ENCODE measurements around the gene TNFRSF19. TPM values are rescaled to one million over a fixed set of nuclear protein-coding genes. Genes with fewer than 3 reads are reported as not detected.

TNFRSF19 gene
- total and polyA plus RNA-seq, 10 of the 15 experiments (the other 5 are each of a cell fraction or from before 2014, with no cell fraction given): 16.4 to 46.2 (median 35.4) TPM

DNA sequence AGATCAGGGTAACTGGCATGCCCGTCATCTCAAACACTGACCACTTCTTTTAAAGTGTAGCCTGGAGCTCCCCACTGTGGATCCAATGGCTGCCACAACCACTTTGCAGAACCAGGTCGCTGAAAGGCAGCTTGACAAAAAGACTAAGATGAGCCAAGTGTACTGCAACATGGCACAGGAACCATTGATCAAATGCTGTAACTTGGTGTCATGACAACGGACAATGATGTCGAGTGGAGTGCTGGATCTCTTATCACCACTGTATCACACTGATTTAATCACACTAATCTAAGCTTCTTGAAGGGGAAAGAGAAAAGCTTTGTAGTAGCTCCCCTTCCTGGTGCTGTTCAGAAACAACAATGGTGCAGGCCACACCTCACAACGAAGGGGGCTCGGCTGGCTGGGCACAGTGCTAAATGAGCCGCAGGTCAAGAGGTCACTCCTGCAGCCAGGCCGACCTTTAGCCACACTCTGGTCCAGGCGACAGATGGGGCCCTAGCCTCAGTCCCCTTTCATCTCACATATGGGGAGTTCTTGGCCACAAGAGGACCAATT is 2.2 kb upstream of the TNFRSF19 start (continued):
- TF ChIP-seq, protein P1, sequence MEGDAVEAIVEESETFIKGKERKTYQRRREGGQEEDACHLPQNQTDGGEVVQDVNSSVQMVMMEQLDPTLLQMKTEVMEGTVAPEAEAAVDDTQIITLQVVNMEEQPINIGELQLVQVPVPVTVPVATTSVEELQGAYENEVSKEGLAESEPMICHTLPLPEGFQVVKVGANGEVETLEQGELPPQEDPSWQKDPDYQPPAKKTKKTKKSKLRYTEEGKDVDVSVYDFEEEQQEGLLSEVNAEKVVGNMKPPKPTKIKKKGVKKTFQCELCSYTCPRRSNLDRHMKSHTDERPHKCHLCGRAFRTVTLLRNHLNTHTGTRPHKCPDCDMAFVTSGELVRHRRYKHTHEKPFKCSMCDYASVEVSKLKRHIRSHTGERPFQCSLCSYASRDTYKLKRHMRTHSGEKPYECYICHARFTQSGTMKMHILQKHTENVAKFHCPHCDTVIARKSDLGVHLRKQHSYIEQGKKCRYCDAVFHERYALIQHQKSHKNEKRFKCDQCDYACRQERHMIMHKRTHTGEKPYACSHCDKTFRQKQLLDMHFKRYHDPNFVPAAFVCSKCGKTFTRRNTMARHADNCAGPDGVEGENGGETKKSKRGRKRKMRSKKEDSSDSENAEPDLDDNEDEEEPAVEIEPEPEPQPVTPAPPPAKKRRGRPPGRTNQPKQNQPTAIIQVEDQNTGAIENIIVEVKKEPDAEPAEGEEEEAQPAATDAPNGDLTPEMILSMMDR (IDR thresholded peaks at IDR 0.05 in 2 of 3, conservative IDR thresholded peaks at IDR 0.05 in 1 of 3; ENCODE audit: control insufficient read depth in 2 of 3, extremely low read depth in 1 of 3, insufficient read depth in 1 of 3, low read depth in 3 of 3, low read length in 3 of 3): peak in 1 of 3 experiments; percentile 35; a peak in 1 of 6 replicates
- TF ChIP-seq, protein P2, sequence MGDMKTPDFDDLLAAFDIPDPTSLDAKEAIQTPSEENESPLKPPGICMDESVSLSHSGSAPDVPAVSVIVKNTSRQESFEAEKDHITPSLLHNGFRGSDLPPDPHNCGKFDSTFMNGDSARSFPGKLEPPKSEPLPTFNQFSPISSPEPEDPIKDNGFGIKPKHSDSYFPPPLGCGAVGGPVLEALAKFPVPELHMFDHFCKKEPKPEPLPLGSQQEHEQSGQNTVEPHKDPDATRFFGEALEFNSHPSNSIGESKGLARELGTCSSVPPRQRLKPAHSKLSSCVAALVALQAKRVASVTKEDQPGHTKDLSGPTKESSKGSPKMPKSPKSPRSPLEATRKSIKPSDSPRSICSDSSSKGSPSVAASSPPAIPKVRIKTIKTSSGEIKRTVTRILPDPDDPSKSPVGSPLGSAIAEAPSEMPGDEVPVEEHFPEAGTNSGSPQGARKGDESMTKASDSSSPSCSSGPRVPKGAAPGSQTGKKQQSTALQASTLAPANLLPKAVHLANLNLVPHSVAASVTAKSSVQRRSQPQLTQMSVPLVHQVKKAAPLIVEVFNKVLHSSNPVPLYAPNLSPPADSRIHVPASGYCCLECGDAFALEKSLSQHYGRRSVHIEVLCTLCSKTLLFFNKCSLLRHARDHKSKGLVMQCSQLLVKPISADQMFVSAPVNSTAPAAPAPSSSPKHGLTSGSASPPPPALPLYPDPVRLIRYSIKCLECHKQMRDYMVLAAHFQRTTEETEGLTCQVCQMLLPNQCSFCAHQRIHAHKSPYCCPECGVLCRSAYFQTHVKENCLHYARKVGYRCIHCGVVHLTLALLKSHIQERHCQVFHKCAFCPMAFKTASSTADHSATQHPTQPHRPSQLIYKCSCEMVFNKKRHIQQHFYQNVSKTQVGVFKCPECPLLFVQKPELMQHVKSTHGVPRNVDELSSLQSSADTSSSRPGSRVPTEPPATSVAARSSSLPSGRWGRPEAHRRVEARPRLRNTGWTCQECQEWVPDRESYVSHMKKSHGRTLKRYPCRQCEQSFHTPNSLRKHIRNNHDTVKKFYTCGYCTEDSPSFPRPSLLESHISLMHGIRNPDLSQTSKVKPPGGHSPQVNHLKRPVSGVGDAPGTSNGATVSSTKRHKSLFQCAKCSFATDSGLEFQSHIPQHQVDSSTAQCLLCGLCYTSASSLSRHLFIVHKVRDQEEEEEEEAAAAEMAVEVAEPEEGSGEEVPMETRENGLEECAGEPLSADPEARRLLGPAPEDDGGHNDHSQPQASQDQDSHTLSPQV (IDR thresholded peaks at IDR 0.05): no peak
- TF ChIP-seq RUNX3 (IDR thresholded peaks at IDR 0.05; ENCODE audit: low read length): peak; percentile 26
- TF ChIP-seq EGR1 (IDR thresholded peaks at IDR 0.05; ENCODE audit: borderline replicate concordance in 1 of 2, low read depth in 2 of 2, low read length in 2 of 2): 0 out of 3 replicates have a peak, but pooled peaks of 1 of the 2 experiments have one; percentile 10
- no peak for TF ChIP-seq HDGF (IDR thresholded peaks at IDR 0.05)
- no peak for TF ChIP-seq ESRRA (IDR thresholded peaks at IDR 0.05; ENCODE audit: low read length)
- TF ChIP-seq, protein P3, sequence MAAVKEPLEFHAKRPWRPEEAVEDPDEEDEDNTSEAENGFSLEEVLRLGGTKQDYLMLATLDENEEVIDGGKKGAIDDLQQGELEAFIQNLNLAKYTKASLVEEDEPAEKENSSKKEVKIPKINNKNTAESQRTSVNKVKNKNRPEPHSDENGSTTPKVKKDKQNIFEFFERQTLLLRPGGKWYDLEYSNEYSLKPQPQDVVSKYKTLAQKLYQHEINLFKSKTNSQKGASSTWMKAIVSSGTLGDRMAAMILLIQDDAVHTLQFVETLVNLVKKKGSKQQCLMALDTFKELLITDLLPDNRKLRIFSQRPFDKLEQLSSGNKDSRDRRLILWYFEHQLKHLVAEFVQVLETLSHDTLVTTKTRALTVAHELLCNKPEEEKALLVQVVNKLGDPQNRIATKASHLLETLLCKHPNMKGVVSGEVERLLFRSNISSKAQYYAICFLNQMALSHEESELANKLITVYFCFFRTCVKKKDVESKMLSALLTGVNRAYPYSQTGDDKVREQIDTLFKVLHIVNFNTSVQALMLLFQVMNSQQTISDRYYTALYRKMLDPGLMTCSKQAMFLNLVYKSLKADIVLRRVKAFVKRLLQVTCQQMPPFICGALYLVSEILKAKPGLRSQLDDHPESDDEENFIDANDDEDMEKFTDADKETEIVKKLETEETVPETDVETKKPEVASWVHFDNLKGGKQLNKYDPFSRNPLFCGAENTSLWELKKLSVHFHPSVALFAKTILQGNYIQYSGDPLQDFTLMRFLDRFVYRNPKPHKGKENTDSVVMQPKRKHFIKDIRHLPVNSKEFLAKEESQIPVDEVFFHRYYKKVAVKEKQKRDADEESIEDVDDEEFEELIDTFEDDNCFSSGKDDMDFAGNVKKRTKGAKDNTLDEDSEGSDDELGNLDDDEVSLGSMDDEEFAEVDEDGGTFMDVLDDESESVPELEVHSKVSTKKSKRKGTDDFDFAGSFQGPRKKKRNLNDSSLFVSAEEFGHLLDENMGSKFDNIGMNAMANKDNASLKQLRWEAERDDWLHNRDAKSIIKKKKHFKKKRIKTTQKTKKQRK (IDR thresholded peaks at IDR 0.05; ENCODE audit: low read depth, low read length): no peak
- peak; percentile 53; the same call in 1 of the 2 replicates for TF ChIP-seq SMC3 (IDR thresholded peaks at IDR 0.05; ENCODE audit: borderline replicate concordance, low read length)
- peak; percentile 65 for TF ChIP-seq RAD21 (IDR thresholded peaks at IDR 0.05; ENCODE audit: insufficient read depth, low read depth, low read length)
- TF ChIP-seq ZSCAN29 (IDR thresholded peaks at IDR 0.05): no peak
- TF ChIP-seq ZNF24 (IDR thresholded peaks at IDR 0.05): no peak
- TF ChIP-seq, protein P4, sequence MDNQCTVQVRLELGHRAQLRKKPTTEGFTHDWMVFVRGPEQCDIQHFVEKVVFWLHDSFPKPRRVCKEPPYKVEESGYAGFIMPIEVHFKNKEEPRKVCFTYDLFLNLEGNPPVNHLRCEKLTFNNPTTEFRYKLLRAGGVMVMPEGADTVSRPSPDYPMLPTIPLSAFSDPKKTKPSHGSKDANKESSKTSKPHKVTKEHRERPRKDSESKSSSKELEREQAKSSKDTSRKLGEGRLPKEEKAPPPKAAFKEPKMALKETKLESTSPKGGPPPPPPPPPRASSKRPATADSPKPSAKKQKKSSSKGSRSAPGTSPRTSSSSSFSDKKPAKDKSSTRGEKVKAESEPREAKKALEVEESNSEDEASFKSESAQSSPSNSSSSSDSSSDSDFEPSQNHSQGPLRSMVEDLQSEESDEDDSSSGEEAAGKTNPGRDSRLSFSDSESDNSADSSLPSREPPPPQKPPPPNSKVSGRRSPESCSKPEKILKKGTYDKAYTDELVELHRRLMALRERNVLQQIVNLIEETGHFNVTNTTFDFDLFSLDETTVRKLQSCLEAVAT (IDR thresholded peaks at IDR 0.05): no peak
- no peak for TF ChIP-seq BCL11A (IDR thresholded peaks at IDR 0.05; ENCODE audit: low read depth, low read length)

All from GM12878 (cell line).